Panc1 (cell line): ENCODE data around the gene VSIG10L2. TPM values are rescaled to one million over a fixed set of nuclear protein-coding genes. Genes with fewer than 3 reads are reported as not detected.

Experiments
- ATAC-seq: fragments of 200-7000 bp; cut with Tn5 transposase; 2 replicates; pipeline ENCODE4 v1.9.1; 2020; ENCODE audit warnings: mild to moderate bottlenecking, moderate library complexity
- BruUV-seq: library from RNA; stranded (reverse); fragments of 400-500 nt; replicated peaks from 2 replicates; lab custom pipeline; 2021; lab: Mats Ljungman, UMichigan
- CTCF ChIA-PET: fragments of 300-600 bp; sonication (Branson Sonifier 250); formaldehyde crosslinking; loops from one replicate; lab custom pipeline; 2022; ENCODE audit warnings: antibody characterized with exemption; lab: Charles Lee
- POLR2A ChIA-PET: fragments of 300-600 bp; sonication (Branson Sonifier 250); formaldehyde crosslinking; loops from one replicate; lab custom pipeline; 2022; ENCODE audit warnings: antibody characterized with exemption; lab: Charles Lee
- DNase-seq: peaks from one replicate; pipeline ENCODE4 v3.0.0-alpha.2; 2010; ENCODE audit warnings: low read depth, low spot score
- H3K27ac ChIP-seq: 2 replicates; pipeline ENCODE4 v1.5.1; 2011; ENCODE audit warnings: mild to moderate bottlenecking, low read length, inconsistent platforms
- H3K27me3 ChIP-seq: fragments of 200-500 bp; sonication (Bioruptor generic); 2 replicates; pipeline ENCODE4 v1.6.0; 2014; ENCODE audit warnings: low read length, inconsistent platforms; ENCODE audit not compliant: control insufficient read depth, insufficient read depth
- H3K36me3 ChIP-seq: fragments of 200-500 bp; sonication (Bioruptor generic); 2 replicates; pipeline ENCODE4 v1.5.1; 2014; ENCODE audit warnings: inconsistent platforms, mild to moderate bottlenecking, low read length, moderate library complexity; ENCODE audit not compliant: control insufficient read depth, insufficient read depth
- H3K4me1 ChIP-seq: 2 replicates; pipeline ENCODE4 v1.5.1; 2011; ENCODE audit warnings: inconsistent platforms, mild to moderate bottlenecking, low read length, moderate library complexity; ENCODE audit not compliant: control insufficient read depth, insufficient read depth
- H3K4me3 ChIP-seq, 2 experiments: 2 replicates each; pipeline ENCODE4 v1.5.1; 2011 to 2012; ENCODE audit warnings: low read depth in 2 of 2, low read length in 2 of 2, mild to moderate bottlenecking in 2 of 2, inconsistent platforms in 1 of 2, moderate library complexity in 1 of 2
- H3K9me3 ChIP-seq: fragments of 200-500 bp; sonication (Bioruptor generic); 2 replicates; pipeline ENCODE4 v1.5.1; 2014; ENCODE audit warnings: low read depth, mild to moderate bottlenecking, inconsistent platforms, low read length, moderate library complexity; ENCODE audit not compliant: control insufficient read depth, insufficient read depth
- POLR2AphosphoS5 ChIP-seq: IDR thresholded peaks from 2 replicates; pipeline ENCODE4 v1.6.1; 2012; ENCODE audit warnings: mild to moderate bottlenecking, low read depth, low read length, moderate library complexity
- REST ChIP-seq, 2 experiments: IDR thresholded peaks; 2 replicates each; pipeline ENCODE4 v1.6.1; 2011 to 2012; ENCODE audit warnings: low read depth in 2 of 2, control low read depth in 1 of 2, low read length in 1 of 2, mild to moderate bottlenecking in 1 of 2, moderate library complexity in 1 of 2; ENCODE audit not compliant: insufficient read depth in 1 of 2
- SIN3A ChIP-seq: IDR thresholded peaks from 2 replicates; pipeline ENCODE4 v1.6.1; 2012; ENCODE audit warnings: low read depth, mild to moderate bottlenecking, low read length, moderate library complexity, borderline replicate concordance; ENCODE audit not compliant: insufficient read depth
- TCF7L2 ChIP-seq: IDR thresholded peaks from 2 replicates; pipeline ENCODE4 v1.6.1; 2011; ENCODE audit warnings: mild to moderate bottlenecking, low read depth, low read length, inconsistent platforms
- in situ Hi-C: cut with HindIII; loops from 2 replicates; pipeline ENCODE4 v1.10.0; 2016; ENCODE audit warnings: low sequenced_read_pairs, low pct_unique_long_range_greater_than_20kb
- intact Hi-C: fragments of 100-400 bp; cut with micrococcal nuclease; formaldehyde crosslinking; loops from one replicate; pipeline ENCODE4 v1.10.0; 2022; ENCODE audit not compliant: unreplicated experiment
- total RNA-seq: library from RNA; stranded (reverse); gene quantifications from one replicate; pipeline ENCODE4 v1.2.1, GENCODE V29; 2021; ENCODE audit not compliant: unreplicated experiment
- TF ChIP-seq, protein P1 (sequence below): fragments of 450-650 bp; IDR thresholded peaks from 2 replicates; pipeline ENCODE4 v1.5.1; 2017; ENCODE audit warnings: mild to moderate bottlenecking

The VSIG10L2 gene
- total RNA-seq, 1 experiment from 2014 or later = not detected

GRCh38 chr11:125921042-125921441 is 24.8 kb upstream of the VSIG10L2 start:
- ChIA-PET CTCF (interaction anchor here (0.9 kb wide), 1 partner anchor 273 kb away, joined by 3 read pairs; no protein-coding TSS in a partner anchor), POLR2A (interaction anchor here (0.5 kb wide), 1 partner anchor 219 kb away, joined by 7 read pairs; no protein-coding TSS in a partner anchor)
- Histone ChIP-seq H3K4me1 (no peaks in the 10 kb centered on the region), H3K9me3 (no peaks in the 10 kb centered on the region), H3K27ac (no peak overlapping the region), H3K36me3 (no peaks in the 10 kb centered on the region), H3K4me3 (no peak overlapping the region), H3K27me3 (peaks cover 18% of the 10 kb centered on the region)
- TF ChIP-seq SIN3A = no peak
- no peak for TF ChIP-seq REST (IDR thresholded peaks at IDR 0.05; ENCODE audit: insufficient read depth in 1 of 2, low read depth in 2 of 2, low read length in 1 of 2)
- no peak for TF ChIP-seq POLR2AphosphoS5
- TF ChIP-seq TCF7L2 = no peak
- TF ChIP-seq, protein P1, sequence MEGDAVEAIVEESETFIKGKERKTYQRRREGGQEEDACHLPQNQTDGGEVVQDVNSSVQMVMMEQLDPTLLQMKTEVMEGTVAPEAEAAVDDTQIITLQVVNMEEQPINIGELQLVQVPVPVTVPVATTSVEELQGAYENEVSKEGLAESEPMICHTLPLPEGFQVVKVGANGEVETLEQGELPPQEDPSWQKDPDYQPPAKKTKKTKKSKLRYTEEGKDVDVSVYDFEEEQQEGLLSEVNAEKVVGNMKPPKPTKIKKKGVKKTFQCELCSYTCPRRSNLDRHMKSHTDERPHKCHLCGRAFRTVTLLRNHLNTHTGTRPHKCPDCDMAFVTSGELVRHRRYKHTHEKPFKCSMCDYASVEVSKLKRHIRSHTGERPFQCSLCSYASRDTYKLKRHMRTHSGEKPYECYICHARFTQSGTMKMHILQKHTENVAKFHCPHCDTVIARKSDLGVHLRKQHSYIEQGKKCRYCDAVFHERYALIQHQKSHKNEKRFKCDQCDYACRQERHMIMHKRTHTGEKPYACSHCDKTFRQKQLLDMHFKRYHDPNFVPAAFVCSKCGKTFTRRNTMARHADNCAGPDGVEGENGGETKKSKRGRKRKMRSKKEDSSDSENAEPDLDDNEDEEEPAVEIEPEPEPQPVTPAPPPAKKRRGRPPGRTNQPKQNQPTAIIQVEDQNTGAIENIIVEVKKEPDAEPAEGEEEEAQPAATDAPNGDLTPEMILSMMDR = no peak
- no TSS peak for BruUV-seq
- in situ Hi-C loops = loop anchor here (25.0 kb wide), 1 partner anchor 166 kb away; no protein-coding TSS in a partner anchor
- intact Hi-C loops = no loop called here
- ATAC-seq = no peak
- DNase-seq = no peak

DNA sequence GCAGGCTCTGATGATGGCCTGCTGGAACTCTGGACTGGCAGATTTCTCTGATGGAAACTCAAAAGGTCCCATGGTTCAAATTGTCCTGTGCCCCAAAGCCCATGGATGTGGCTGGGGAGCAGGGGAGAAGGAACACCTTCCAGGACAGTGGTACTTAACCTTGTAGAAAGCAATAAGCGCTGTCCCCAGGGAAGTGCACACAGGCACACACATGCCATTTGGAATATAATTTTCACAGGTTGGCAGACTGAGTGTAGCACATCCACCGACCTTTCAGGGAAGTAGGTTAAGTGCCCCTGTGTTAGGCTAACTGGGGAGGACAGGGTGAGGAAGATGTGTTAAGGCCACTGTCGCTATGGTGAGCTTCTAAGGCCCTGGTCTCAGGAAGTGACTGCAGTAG is 23.7 kb upstream of the VSIG10L2 start:
- Histone ChIP-seq H3K4me3 (no peak overlapping the region), H3K9me3 (no peaks in the 10 kb centered on the region), H3K27me3 (peaks cover 9% of the 10 kb centered on the region; the same call in 1 of the 2 replicates), H3K27ac (no peak overlapping the region), H3K36me3 (no peaks in the 10 kb centered on the region), H3K4me1 (no peaks in the 10 kb centered on the region)
- TF ChIP-seq SIN3A (no peak), REST (IDR thresholded peaks at IDR 0.05; ENCODE audit: insufficient read depth in 1 of 2, low read depth in 2 of 2, low read length in 1 of 2) (no peak), POLR2AphosphoS5 (no peak), TCF7L2 (no peak)
- TF ChIP-seq, protein P1 = no peak
- CTCF ChIA-PET = no interaction called here
- in situ Hi-C loops = loop anchor here (25.0 kb wide), 1 partner anchor 165 kb away; no protein-coding TSS in a partner anchor
- intact Hi-C loops = loop anchor here (2.0 kb wide), 1 partner anchor 139 kb away; no protein-coding TSS in a partner anchor
- no TSS peak for BruUV-seq
- no peak for DNase-seq
- POLR2A ChIA-PET = no interaction called here
- no peak for ATAC-seq
